HG02759 (cell line): ENCODE data around the gene PRODH.
"Not testable (repeated sequence)": the region's sequence is repeated elsewhere in the genome, so short reads cannot be mapped to it uniquely, and the experiment has no call there.

Source experiments
- ATAC-seq: cut with Tn5 transposase; IDR thresholded peaks from one replicate; pipeline ENCODE4 v1.9.1; 2021; ENCODE audit warnings: mild to moderate bottlenecking, moderate library complexity; ENCODE audit not compliant: unreplicated experiment

The PRODH gene

GRCh38 chr22:18968011-18968749, 32.1 kb upstream of the PRODH start:
- ATAC-seq = no peak

DNA sequence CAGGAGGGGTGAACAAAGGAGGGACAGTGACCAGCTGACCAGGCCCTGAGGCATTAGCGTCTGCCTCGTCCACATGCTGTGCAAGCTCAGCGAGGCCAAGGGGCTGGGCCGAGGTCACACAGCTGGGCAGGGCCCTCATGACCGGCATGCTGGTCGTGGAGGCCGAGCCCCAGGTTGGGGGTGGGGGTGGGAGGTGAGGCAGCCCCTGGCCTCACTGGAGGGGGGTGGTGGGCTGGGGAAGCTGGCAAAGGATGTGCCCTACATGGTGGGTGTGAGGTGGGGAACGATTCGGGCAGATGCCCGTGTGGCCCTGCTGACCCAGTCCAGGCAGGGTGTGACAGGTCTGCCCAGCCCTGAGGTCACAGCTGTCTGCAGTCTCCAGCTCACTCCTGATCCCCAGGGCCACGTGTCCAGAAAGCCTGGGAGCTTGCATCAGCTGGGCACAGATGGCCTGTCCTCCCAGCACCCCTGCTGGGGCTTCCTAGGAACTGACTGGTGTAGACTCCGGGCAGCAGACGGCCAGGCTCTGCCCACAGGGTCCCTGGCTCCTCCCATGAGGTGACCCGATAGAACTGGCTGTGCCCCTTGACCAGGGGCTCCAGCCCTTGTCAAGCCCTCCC, 31.4 kb upstream of the PRODH start:
- not testable (repeated sequence) for ATAC-seq

DNA sequence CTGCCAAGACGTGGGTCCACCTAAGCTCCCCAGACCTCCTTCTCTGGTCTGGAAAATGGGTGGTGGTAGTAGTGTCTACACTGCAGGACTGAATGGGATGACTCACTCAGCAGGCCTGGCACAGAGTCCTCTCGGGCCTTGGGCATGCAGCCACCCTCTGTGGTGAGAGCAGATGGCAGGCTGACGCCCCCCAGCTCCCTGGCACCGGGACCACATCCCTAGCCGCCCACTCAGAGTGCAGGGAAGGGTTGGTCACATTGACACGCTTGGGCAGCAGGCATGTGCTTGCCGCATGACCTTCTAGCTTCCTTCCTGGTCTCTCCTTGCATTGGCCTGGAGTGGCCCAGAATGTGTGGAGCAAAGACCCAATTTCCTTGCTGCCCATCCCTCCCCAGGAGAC, 30.7 kb upstream of the PRODH start:
- no peak for ATAC-seq

- no peak for ATAC-seq
These were observed 29.7 kb upstream of the PRODH start for GRCh38 chr22:18965526-18966421.

GRCh38 chr22:18964501-18965265, 28.6 kb upstream of the PRODH start:
- not testable (repeated sequence) for ATAC-seq

- not testable (repeated sequence) for ATAC-seq
These were observed 28.0 kb upstream of the PRODH start for GRCh38 chr22:18964051-18964450.

DNA sequence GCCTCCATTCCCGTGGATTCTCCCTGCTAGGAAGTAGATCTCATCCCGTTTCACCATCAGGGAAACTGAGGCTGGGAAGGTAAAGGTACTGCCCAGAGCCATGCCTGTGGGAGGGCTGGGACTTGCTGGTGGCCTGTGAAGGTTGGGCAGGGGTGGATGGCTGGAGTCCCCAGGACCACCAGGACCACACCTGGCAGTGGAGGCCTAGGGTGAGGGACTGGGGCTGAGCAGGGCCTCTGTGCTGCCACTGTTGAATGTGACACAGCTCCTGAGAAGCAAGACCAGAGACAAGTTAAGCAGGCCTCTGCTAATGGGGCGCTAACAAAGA, 26.2 kb upstream of the PRODH start:
- no peak for ATAC-seq

DNA sequence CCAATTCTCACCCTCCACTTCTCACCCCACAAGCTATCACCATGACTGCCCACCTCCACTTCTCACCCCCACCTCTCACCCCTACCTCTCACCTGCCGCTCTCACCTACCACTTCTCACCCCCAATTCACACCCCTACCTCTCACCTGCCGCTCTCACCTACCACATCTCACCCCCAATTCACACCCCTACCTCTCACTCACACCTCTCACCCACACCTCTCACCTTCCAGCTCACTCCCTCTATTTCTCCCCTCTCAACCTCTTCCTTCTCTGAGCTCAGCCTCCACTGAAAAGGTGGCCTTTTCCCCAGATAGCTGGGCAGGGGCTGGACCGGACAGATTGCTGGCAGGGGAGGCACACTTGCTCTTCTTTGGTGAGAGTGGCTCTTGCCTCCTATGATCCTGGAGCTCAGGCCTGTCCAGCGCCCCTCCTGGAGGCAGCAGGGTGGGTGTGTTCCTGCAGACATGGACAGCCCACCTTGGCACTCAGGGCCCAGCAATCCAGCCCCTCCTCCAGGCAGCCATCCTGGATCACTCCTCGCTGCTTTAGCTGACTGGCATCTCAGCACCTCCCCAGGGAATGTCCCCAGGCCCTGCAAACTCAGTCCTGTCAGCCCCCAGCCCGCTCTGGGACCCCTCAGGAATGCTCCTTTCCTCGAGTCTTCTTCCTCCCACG, 25.7 kb upstream of the PRODH start:
- not testable (repeated sequence) for ATAC-seq

GRCh38 chr22:18961201-18961600, 25.1 kb upstream of the PRODH start:
- not testable (repeated sequence) for ATAC-seq

GRCh38 chr22:18960166-18960820, 24.2 kb upstream of the PRODH start:
- ATAC-seq = not testable (repeated sequence)

DNA sequence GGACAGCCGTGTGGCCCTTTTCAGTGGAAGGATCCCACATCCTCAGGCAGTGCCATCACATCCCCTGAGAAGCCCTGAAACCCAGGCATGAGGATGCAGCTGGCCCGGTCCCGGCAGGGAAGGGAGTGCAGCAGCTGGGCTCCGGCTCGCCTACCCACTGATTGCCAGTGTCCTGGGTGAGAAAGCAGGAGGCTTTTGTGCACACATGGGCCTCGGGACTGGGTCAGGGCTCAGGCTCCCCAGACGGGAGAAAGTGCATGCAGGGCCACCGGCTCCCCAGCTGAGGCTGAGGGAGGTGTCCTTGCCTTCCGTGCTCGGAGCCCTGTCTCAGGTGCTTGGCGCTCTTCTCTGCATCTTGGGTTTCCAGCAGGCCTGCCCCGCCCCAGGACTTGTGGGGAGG, 23.6 kb upstream of the PRODH start:
- ATAC-seq = not testable (repeated sequence)

GRCh38 chr22:18959266-18959665, 23.2 kb upstream of the PRODH start:
- not testable (repeated sequence) for ATAC-seq

- not testable (repeated sequence) for ATAC-seq
These were observed 22.6 kb upstream of the PRODH start for GRCh38 chr22:18958738-18959137.

GRCh38 chr22:18958321-18958705, 22.2 kb upstream of the PRODH start:
- not testable (repeated sequence) for ATAC-seq

DNA sequence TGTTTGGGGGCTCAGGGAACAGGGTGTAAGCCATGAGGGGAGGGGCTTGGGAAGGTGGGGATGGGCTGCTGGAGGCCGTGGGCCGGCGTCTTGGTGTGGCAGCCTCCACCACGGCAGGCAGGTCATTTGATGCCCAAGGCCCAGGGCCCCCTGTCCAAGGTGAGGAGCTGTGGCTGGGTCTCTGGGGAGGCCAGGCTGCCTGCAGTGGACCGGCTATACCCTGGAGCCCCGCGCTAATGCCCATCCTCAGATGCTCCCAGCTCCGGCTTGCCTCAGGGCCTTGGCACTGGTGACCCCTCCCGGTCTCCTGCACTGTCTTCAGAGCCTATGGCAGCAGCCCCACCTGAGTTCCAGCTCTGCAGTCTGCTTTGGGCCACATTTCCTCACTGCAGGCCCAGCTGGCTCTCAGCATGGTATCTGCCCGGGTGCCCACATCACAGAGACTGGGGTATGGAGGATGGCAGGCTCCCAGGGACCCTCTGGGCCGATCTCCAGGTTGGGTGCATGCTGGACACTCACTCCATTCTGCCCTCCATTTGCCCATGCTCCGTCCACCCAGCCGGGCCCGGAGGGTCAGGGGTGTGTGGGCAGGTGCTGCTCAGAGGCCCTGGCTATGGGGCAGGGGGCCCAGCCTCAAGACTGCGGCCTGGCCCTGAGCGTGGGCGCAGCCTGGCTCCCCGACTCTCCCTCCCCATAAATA, 21.7 kb upstream of the PRODH start:
- ATAC-seq = not testable (repeated sequence)

DNA sequence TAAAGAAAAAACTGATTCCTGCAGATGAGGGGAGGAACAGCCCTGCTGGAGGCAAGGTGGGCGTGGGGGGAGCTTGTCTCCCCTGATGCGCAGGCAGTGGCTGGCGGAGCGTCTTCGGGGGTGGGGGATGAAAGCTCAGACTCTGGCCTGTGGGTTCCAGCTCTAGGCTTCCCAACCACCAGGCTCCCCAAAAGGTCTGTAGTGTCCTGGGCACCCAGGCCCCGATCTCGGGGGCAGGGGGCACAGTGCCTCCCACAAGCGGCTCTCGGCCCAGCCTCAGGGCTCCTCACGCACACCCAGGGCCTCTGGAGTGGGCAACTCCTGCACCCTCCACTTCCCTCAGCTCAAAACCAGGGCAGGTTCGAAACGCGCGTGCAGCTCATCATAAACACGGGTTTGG, 20.9 kb upstream of the PRODH start:
- ATAC-seq = not testable (repeated sequence)

GRCh38 chr22:18956121-18956895, 20.2 kb upstream of the PRODH start:
- not testable (repeated sequence) for ATAC-seq

DNA sequence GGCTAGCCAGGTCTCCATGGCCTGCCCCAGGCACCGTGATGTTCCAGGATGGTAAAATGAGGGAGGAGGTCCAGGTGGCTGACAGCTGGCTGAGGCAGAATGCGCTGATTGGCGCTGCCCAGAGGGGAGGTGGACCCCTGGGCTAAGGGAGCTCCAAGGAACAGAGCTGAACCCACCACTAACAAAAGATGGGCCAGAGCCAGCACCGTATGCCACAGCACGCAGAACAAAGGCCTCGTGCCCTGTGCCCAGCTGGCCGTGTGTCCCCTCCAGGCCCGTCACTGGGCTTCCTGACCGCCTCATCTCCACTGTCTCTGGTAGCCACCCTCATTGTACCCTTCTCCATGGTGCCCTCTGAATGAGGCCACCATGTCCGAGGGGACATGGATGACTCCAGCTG, 19.6 kb upstream of the PRODH start:
- ATAC-seq = no peak
